GM12878 (cell line): ENCODE measurements around the gene TRIM8. TPM values are rescaled to one million over a fixed set of nuclear protein-coding genes. Genes with fewer than 3 reads are reported as not detected.

ENCODE experiments used
- ATAC-seq: fragments of 200-7000 bp; cut with Tn5 transposase; 3 replicates; pipeline ENCODE4 v1.9.1; 2020; ENCODE audit warnings: mild to moderate bottlenecking, moderate library complexity
- BruUV-seq: library from RNA; stranded (reverse); fragments of 400-500 nt; replicated peaks from 2 replicates; lab custom pipeline; 2021; lab: Mats Ljungman, UMichigan
- CTCF ChIA-PET: fragments of 300-600 bp; sonication (Branson Sonifier 250); formaldehyde crosslinking; extraction: SDS; loops from one replicate; lab custom pipeline; 2021; ENCODE audit warnings: inconsistent platforms; lab: Yijun Ruan, JAX
- POLR2A ChIA-PET: fragments of 350-600 bp; formaldehyde crosslinking; extraction: SDS; loops from one replicate; lab custom pipeline; 2021; ENCODE audit warnings: inconsistent platforms; lab: Charles Lee
- RAD21 ChIA-PET: fragments of 300-600 bp; sonication (Branson Sonifier 250); formaldehyde crosslinking; loops from one replicate; lab custom pipeline; 2023; ENCODE audit warnings: antibody characterized with exemption; ENCODE audit not compliant: unreplicated experiment; lab: Charles Lee
- SMC1A ChIA-PET: fragments of 300-600 bp; sonication (Branson Sonifier 250); formaldehyde crosslinking; loops from one replicate; lab custom pipeline; 2023; ENCODE audit not compliant: unreplicated experiment, uncharacterized antibody; lab: Charles Lee
- DNase-seq: peaks from one replicate; pipeline ENCODE4 v3.0.0-alpha.2; 2011; ENCODE audit warnings: low read depth, low spot score
- FAIRE-seq: peaks from 3 replicates; lab custom pipeline; 2011; peaks lifted over from hg19 to GRCh38; lab: Jason Lieb, UNC
- H2AFZ ChIP-seq: 2 replicates; pipeline ENCODE4 v1.6.0; 2011; ENCODE audit warnings: low read depth, low read length, control low read depth; ENCODE audit not compliant: control insufficient read depth
- H3K27ac ChIP-seq: 2 replicates; pipeline ENCODE4 v1.5.1; 2011; ENCODE audit warnings: control low read depth; ENCODE audit not compliant: control insufficient read depth, insufficient read depth
- H3K27me3 ChIP-seq, 2 experiments: replicated peaks in 1 of 2; 2 replicates each; pipeline versions ENCODE4 v1.6.0 to v1.6.1; 2011; ENCODE audit warnings: low read length in 1 of 2; ENCODE audit not compliant: control insufficient read depth in 2 of 2, insufficient read depth in 2 of 2
- H3K36me3 ChIP-seq, 2 experiments: 2 replicates each; pipeline ENCODE4 v1.5.1; 2011; ENCODE audit warnings: low read length in 1 of 2; ENCODE audit not compliant: control insufficient read depth in 2 of 2, insufficient read depth in 2 of 2
- H3K4me1 ChIP-seq: 2 replicates; pipeline ENCODE4 v1.6.1; 2011; ENCODE audit warnings: mild to moderate bottlenecking, low read length, moderate library complexity, mixed read lengths; ENCODE audit not compliant: control insufficient read depth, insufficient read depth
- H3K4me2 ChIP-seq: 2 replicates; pipeline ENCODE4 v1.6.0; 2011; ENCODE audit warnings: control low read depth; ENCODE audit not compliant: control insufficient read depth, insufficient read depth
- H3K4me3 ChIP-seq: fragments of 200-600 bp; sonication (generic); 2 replicates; pipeline ENCODE4 v1.5.1; 2016
- H3K79me2 ChIP-seq: 2 replicates; pipeline ENCODE4 v1.6.0; 2011; ENCODE audit warnings: low read length; ENCODE audit not compliant: control insufficient read depth, insufficient read depth
- H3K9ac ChIP-seq: 2 replicates; pipeline ENCODE4 v1.8.0; 2011; ENCODE audit warnings: low read length, control low read depth, mixed read lengths; ENCODE audit not compliant: control insufficient read depth, insufficient read depth
- H3K9me3 ChIP-seq: replicated peaks from 3 replicates; pipeline ENCODE4 v1.5.1; 2011; ENCODE audit warnings: mild to moderate bottlenecking, low read length; ENCODE audit not compliant: control insufficient read depth, insufficient read depth
- H4K20me1 ChIP-seq: 2 replicates; pipeline ENCODE4 v1.6.0; 2011; ENCODE audit not compliant: control insufficient read depth, insufficient read depth
- BACH1 ChIP-seq: fragments of 450-650 bp; IDR thresholded peaks from 2 replicates; pipeline ENCODE4 v1.6.1; 2017; ENCODE audit warnings: mild to moderate bottlenecking, borderline replicate concordance
- ESRRA ChIP-seq: IDR thresholded peaks from 2 replicates; pipeline ENCODE4 v1.6.1; 2012; ENCODE audit warnings: mild to moderate bottlenecking, low read length, improper control_type of control experiment
- HDAC6 ChIP-seq: fragments of 200-600 bp; sonication (generic); IDR thresholded peaks from one replicate; pipeline ENCODE4 v1.8.0; 2017; ENCODE audit warnings: antibody characterized with exemption; ENCODE audit not compliant: unreplicated experiment
- JUND ChIP-seq: IDR thresholded peaks from 2 replicates; pipeline ENCODE4 v1.6.1; 2012; ENCODE audit warnings: low read depth, mild to moderate bottlenecking, low read length, improper control_type of control experiment, moderate library complexity
- KAT2A ChIP-seq: conservative IDR thresholded peaks from 2 replicates; pipeline ENCODE4 v1.6.1; 2011; ENCODE audit warnings: low read depth, low read length; ENCODE audit not compliant: control insufficient read depth
- MLLT1 ChIP-seq: fragments of 450-650 bp; IDR thresholded peaks from 2 replicates; pipeline ENCODE4 v1.6.1; 2016; ENCODE audit warnings: mild to moderate bottlenecking
- NBN ChIP-seq: fragments of 450-650 bp; IDR thresholded peaks from 2 replicates; pipeline ENCODE4 v1.6.1; 2016
- NFYB ChIP-seq: IDR thresholded peaks from 2 replicates; pipeline ENCODE4 v1.6.1; 2011; ENCODE audit warnings: low read depth, mild to moderate bottlenecking, low read length, improper control_type of control experiment, moderate library complexity; ENCODE audit not compliant: insufficient read depth
- NRF1 ChIP-seq: conservative IDR thresholded peaks from 2 replicates; pipeline ENCODE4 v1.6.1; 2011; ENCODE audit warnings: mild to moderate bottlenecking, low read depth, low read length, improper control_type of control experiment
- PAX5 ChIP-seq: IDR thresholded peaks from 2 replicates; pipeline ENCODE4 v1.6.1; 2011; ENCODE audit warnings: low read depth, low read length, borderline replicate concordance
- RB1 ChIP-seq: fragments of 450-650 bp; formaldehyde crosslinking; IDR thresholded peaks from 2 replicates; pipeline ENCODE4 v1.6.1; 2017; ENCODE audit warnings: mild to moderate bottlenecking, borderline replicate concordance
- SKIL ChIP-seq: fragments of 450-650 bp; IDR thresholded peaks from 2 replicates; pipeline ENCODE4 v1.6.1; 2017; ENCODE audit warnings: mild to moderate bottlenecking, low read depth, inconsistent platforms; ENCODE audit not compliant: poor library complexity, severe bottlenecking
- SREBF1 ChIP-seq: IDR thresholded peaks from 2 replicates; pipeline ENCODE4 v1.6.1; 2012; ENCODE audit warnings: mild to moderate bottlenecking, low read length
- SRF ChIP-seq, 2 experiments: IDR thresholded peaks; 2 replicates each; pipeline ENCODE4 v1.6.1; 2011; ENCODE audit warnings: low read depth in 2 of 2, low read length in 2 of 2, mild to moderate bottlenecking in 1 of 2, moderate library complexity in 1 of 2
- ZNF622 ChIP-seq: fragments of 450-650 bp; IDR thresholded peaks from 2 replicates; pipeline ENCODE4 v1.6.1; 2017; ENCODE audit warnings: mild to moderate bottlenecking, inconsistent platforms
- WGBS: methylation state at CpG from one replicate; pipeline ENCODE4 v1.1.6; 2016; ENCODE audit warnings: low lambda C conversion rate; ENCODE audit not compliant: insufficient replicate concordance, insufficient coverage; ENCODE audit errors: missing lambda C conversion rate; 5-methylcytosine and 5-hydroxymethylcytosine counted together
- in situ Hi-C: fragments of 300-500 bp; cut with MboI; formaldehyde crosslinking; loops from 9 replicates; pipeline ENCODE4 v1.14.3; 2018; ENCODE audit warnings: mixed read lengths
- intact Hi-C: fragments of 100-400 bp; cut with micrococcal nuclease; formaldehyde crosslinking; loops from one replicate; pipeline ENCODE4 v1.14.2; 2022; ENCODE audit not compliant: unreplicated experiment
- polyA plus RNA-seq, 11 experiments: library from polyadenylated mRNA; depleted of rRNA in 4 of 11; unstranded in 6 of 11; stranded (reverse) in 5 of 11; fragments of >200 nt; fragmentation: Nextera tagmentation in 4 of 11; fragmentation: Illumina TruSeq in 1 of 11; extraction: Ambion mirVana in 4 of 11; extraction: Trizol in 1 of 11; gene quantifications; 1 replicate in 1 of 11; 2 replicates in 10 of 11; pipeline versions ENCODE4 v1.2.1 to v1.2.3, GENCODE V29; 2011 to 2016; ENCODE audit warnings: inconsistent platforms in 2 of 11, missing spikeins in 2 of 11, low read depth in 1 of 11
- total RNA-seq, 4 experiments: library from RNA; depleted of rRNA in 3 of 4; stranded (reverse); fragments of >200 nt in 3 of 4; fragmentation: Illumina TruSeq in 1 of 4; extraction: Trizol in 1 of 4; gene quantifications; 2 replicates each; pipeline versions ENCODE4 v1.2.1 to v1.2.3, GENCODE V29; 2013 to 2021
- TF ChIP-seq, protein P1 (sequence below): fragments of 450-650 bp; formaldehyde crosslinking; IDR thresholded peaks from 2 replicates; pipeline ENCODE4 v1.5.0; 2022; ENCODE audit warnings: mild to moderate bottlenecking, missing genetic modification characterization
- TF ChIP-seq, protein P2 (sequence below): fragments of 150-350 bp; IDR thresholded peaks from 2 replicates; pipeline ENCODE4 v1.6.1; 2014; ENCODE audit warnings: mild to moderate bottlenecking, low read depth, low read length

TRIM8 gene
- total and polyA plus RNA-seq, 10 of the 15 experiments (the other 5 are each of a cell fraction or from before 2014, with no cell fraction given): 7.9 to 53.2 (median 24.6) TPM

- intact Hi-C loops: no loop called here
- Histone ChIP-seq H3K4me2 (no peak overlapping the region), H3K4me3 (no peak overlapping the region), H3K9me3 (no peaks in the 10 kb centered on the region), H3K27ac (no peak overlapping the region), H3K9ac (no peak overlapping the region), H2AFZ (no peak overlapping the region), H3K79me2 (peaks cover 27% of the 10 kb centered on the region), H3K27me3 (no peaks in the 10 kb centered on the region), H3K36me3 (peaks cover 29 to 37% of the 10 kb centered on the region in 2 experiments), H4K20me1 (no peaks in the 10 kb centered on the region), H3K4me1 (peaks cover 37% of the 10 kb centered on the region)
- POLR2A ChIA-PET: interaction anchor here (1.1 to 14.1 kb wide), 4 partner anchors 9 to 20 kb away, joined by 4 to 151 read pairs (median 4); no protein-coding TSS in a partner anchor
- ATAC-seq (no peak), FAIRE-seq (no peak), DNase-seq (no peak)
- SMC1A ChIA-PET: interaction anchor here (1.1 to 1.5 kb wide), 4 partner anchors 10 to 56 kb away, joined by 3 to 4 read pairs (median 3); no protein-coding TSS in a partner anchor
- BruUV-seq: no TSS peak
- CTCF ChIA-PET: interaction anchor here (1.4 to 13.5 kb wide), 2 partner anchors 21 to 72 kb away, joined by 3 to 128 read pairs; no protein-coding TSS in a partner anchor
- 93% methylated on average over 12 of the region's 12 CpGs for WGBS
- RAD21 ChIA-PET: no interaction called here
- in situ Hi-C loops: no loop called here
- no peak for TF ChIP-seq HDAC6
- no peak for TF ChIP-seq NFYB
- no peak for TF ChIP-seq MLLT1
- TF ChIP-seq KAT2A: no peak
- TF ChIP-seq PAX5: no peak
- TF ChIP-seq, protein P1, sequence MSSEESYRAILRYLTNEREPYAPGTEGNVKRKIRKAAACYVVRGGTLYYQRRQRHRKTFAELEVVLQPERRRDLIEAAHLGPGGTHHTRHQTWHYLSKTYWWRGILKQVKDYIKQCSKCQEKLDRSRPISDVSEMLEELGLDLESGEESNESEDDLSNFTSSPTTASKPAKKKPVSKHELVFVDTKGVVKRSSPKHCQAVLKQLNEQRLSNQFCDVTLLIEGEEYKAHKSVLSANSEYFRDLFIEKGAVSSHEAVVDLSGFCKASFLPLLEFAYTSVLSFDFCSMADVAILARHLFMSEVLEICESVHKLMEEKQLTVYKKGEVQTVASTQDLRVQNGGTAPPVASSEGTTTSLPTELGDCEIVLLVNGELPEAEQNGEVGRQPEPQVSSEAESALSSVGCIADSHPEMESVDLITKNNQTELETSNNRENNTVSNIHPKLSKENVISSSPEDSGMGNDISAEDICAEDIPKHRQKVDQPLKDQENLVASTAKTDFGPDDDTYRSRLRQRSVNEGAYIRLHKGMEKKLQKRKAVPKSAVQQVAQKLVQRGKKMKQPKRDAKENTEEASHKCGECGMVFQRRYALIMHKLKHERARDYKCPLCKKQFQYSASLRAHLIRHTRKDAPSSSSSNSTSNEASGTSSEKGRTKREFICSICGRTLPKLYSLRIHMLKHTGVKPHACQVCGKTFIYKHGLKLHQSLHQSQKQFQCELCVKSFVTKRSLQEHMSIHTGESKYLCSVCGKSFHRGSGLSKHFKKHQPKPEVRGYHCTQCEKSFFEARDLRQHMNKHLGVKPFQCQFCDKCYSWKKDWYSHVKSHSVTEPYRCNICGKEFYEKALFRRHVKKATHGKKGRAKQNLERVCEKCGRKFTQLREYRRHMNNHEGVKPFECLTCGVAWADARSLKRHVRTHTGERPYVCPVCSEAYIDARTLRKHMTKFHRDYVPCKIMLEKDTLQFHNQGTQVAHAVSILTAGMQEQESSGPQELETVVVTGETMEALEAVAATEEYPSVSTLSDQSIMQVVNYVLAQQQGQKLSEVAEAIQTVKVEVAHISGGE (CRISPR knock-in tag): no peak
- no peak for TF ChIP-seq NBN
- no peak for TF ChIP-seq SRF (IDR thresholded peaks at IDR 0.05; ENCODE audit: low read depth in 2 of 2, low read length in 2 of 2)
- TF ChIP-seq JUND: no peak
- no peak for TF ChIP-seq SKIL
- no peak for TF ChIP-seq ZNF622
- TF ChIP-seq, protein P2, sequence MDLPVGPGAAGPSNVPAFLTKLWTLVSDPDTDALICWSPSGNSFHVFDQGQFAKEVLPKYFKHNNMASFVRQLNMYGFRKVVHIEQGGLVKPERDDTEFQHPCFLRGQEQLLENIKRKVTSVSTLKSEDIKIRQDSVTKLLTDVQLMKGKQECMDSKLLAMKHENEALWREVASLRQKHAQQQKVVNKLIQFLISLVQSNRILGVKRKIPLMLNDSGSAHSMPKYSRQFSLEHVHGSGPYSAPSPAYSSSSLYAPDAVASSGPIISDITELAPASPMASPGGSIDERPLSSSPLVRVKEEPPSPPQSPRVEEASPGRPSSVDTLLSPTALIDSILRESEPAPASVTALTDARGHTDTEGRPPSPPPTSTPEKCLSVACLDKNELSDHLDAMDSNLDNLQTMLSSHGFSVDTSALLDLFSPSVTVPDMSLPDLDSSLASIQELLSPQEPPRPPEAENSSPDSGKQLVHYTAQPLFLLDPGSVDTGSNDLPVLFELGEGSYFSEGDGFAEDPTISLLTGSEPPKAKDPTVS: no peak
- no peak for TF ChIP-seq ESRRA
- TF ChIP-seq BACH1: no peak
- TF ChIP-seq RB1: no peak
- no peak for TF ChIP-seq SREBF1
- TF ChIP-seq NRF1: no peak
Observed at GRCh38 chr10:102656026-102656425, 11.7 kb downstream of the TRIM8 start.
